ENCODE results near the gene OR4D2.

Gene OR4D2

DNA sequence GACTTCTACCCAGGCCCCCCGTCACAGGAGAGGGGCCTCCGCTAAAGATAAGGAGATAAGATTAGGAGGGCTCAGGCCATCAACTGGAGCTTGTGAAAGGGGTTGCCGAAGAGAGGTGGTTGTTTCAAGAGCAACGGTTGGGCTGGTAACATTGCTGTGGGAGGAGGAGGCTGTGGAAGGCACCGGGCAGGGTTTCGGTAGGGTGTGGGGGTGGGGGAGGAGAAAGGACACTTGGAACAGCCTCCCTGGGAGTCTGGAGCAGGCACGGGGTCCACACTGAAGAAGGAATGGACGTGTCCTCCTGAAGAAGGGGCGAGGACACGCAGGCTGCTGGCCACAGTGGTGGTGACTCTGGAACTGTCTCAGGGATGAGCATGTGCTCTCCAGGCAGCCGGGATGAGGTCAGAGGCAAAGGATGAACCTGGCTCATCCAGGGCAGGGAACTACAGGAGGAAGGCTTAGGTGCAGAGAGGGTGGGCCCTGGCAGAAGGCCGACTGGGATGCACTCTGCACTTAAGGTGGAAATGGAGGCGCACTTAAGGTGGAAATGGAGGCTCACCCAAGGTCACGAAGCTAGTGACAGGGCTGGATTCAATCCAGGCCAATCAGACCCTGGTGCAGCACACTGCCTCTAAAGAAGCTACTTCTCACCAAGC, 24.6 kb downstream of the OR4D2 start:
- DNase-seq (ENCODE audit: low read depth), result no peak
- TF ChIP-seq, protein P1, sequence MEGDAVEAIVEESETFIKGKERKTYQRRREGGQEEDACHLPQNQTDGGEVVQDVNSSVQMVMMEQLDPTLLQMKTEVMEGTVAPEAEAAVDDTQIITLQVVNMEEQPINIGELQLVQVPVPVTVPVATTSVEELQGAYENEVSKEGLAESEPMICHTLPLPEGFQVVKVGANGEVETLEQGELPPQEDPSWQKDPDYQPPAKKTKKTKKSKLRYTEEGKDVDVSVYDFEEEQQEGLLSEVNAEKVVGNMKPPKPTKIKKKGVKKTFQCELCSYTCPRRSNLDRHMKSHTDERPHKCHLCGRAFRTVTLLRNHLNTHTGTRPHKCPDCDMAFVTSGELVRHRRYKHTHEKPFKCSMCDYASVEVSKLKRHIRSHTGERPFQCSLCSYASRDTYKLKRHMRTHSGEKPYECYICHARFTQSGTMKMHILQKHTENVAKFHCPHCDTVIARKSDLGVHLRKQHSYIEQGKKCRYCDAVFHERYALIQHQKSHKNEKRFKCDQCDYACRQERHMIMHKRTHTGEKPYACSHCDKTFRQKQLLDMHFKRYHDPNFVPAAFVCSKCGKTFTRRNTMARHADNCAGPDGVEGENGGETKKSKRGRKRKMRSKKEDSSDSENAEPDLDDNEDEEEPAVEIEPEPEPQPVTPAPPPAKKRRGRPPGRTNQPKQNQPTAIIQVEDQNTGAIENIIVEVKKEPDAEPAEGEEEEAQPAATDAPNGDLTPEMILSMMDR (IDR thresholded peaks at IDR 0.05; ENCODE audit: control insufficient read depth, extremely low read depth, insufficient read depth), result no peak
- H3K4me3 ChIP-seq (ENCODE audit: low read depth, low read length), result no peak overlapping the region

DNA sequence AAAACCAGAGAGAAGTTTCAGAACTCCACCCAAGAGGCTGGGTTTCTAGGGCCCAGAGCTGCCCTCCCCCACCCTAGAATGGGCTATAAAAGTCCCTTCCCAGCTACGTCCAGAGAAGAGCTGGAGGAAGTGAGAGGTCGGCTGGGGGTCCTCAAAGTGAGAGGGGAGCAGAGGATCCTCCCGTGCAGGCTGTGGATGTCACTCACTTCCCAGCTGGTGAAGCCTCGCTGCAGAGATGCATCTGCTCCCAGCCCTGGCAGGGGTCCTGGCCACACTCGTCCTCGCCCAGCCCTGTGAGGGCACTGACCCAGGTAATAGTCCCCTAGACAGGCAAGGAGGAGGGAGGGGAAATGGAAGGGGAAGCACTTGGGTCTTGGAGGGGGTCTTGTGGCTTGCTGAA, 25.8 kb downstream of the OR4D2 start, which contains the start of gene EPX:
Gene EPX (plus strand): TSS at position 115 of the 400 bp plus-strand sequence. CDS start 121 bp downstream, at position 236.
- DNase-seq (ENCODE audit: low read depth), result no peak
- TF ChIP-seq, protein P1 (IDR thresholded peaks at IDR 0.05; ENCODE audit: control insufficient read depth, extremely low read depth, insufficient read depth), result no peak

DNA sequence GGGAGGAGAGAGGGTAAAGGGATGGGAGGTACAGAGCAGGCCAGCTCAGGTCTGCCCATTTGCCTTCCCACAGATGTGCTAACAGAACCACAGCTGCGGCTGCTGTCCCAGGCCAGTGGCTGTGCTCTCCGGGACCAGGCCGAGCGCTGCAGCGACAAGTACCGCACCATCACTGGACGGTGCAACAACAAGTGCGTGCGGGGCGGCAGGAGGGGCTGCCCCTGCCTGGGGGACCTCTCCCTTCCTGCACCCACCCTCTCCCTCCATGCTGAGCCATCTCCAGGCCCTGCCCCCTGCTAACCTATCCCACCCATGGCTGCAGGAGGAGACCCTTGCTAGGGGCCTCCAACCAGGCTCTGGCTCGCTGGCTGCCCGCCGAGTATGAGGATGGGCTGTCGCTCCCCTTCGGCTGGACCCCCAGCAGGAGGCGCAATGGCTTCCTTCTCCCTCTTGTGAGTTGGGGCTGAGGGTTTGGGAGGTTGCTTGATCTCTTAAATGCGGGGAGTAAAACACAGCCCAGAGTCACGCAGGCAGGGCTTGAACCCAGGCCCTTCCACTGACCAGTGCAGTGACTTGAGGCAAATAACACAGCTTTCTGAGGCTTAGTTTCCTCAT, 27.0 kb downstream of the OR4D2 start:
- DNase-seq (ENCODE audit: low read depth), result no peak
- TF ChIP-seq, protein P1 (IDR thresholded peaks at IDR 0.05; ENCODE audit: control insufficient read depth, extremely low read depth, insufficient read depth), result no peak
- H3K4me3 ChIP-seq (ENCODE audit: low read depth, low read length), result no peak overlapping the region

More for the DNA sequence above, 25.8 kb downstream of the OR4D2 start, which contains the start of gene EPX:
- H3K4me3 ChIP-seq (ENCODE audit: low read depth, low read length), result no peak within 1 kb of the TSS

DNA sequence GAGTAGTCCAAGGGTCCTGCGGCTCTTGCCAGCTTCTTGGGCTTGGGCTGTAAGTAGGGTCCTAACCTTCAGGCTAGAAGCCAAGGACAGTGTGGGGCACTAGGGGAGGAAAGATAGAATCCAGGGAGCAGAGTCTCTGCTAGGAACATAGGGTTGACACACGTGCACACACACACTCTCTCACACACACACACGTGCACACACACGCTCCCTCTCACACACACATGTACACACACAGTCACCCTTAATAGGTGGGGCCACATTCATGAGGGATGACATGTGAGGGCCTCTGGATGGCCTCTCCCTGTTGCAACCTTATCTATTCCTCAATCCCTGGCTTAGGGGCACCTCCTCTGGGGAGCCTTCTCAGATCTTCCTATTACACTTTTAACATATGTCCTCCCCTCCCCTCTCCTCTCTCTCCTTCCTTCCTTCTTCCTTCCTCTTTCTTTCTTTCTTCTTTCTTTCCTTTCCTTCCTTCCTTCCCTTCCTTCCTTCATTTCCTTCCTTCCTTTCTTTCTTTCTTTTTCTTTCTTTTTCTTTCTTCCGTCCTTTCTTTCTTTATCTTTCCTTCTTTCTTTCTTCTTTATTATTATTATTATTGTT, 28.8 kb downstream of the OR4D2 start:
- TF ChIP-seq, protein P1 (IDR thresholded peaks at IDR 0.05; ENCODE audit: control insufficient read depth, extremely low read depth, insufficient read depth), result no peak
- no peak overlapping the region for H3K4me3 ChIP-seq (ENCODE audit: low read depth, low read length)
- no peak for DNase-seq (ENCODE audit: low read depth)

DNA sequence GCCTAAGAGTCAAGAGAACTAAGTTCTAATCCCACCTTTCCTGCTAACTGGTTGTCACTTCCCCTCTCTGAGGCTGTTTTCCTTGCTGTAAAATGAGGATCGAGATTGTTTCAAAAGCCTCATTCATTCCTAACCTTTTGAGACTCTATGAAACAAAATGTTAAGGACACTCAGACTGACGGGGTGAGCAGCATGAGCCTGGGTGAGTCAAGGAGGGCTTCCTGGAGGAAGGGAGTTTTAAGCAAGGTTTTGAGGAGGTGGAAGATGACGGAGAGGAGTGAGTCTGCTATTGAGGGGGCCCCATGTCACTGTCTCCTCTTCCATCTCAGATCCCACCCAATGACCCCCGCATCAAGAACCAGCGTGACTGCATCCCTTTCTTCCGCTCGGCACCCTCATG, 29.8 kb downstream of the OR4D2 start:
- no peak overlapping the region for H3K4me3 ChIP-seq (ENCODE audit: low read depth, low read length)
- no peak for DNase-seq (ENCODE audit: low read depth)
- TF ChIP-seq, protein P1 (IDR thresholded peaks at IDR 0.05; ENCODE audit: control insufficient read depth, extremely low read depth, insufficient read depth), result no peak

DNA sequence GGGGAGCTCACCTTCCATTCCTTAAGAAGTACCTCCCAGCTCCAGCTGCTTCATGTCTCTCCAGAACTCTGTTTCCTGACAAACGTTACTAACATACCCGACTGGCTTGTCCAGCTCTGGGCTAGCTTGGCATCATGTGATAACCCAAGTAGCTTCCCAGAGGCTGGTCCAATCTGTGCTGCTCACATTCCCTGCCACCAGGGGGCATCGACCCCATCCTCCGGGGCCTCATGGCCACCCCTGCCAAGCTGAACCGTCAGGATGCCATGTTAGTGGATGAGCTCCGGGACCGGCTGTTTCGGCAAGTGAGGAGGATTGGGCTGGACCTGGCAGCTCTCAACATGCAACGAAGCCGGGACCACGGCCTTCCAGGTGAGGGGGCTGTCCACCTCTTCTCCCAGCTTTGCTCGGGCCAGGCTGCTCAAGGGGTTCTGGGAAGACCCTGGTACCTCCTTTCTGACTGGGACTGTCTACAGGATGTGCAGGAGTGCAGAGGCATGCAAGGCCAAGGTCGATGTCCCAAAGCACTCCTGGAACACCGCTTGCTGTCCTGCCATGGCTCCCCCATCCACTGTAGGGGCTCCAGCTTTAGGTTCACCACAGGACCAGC, 33.3 kb downstream of the OR4D2 start:
- no peak overlapping the region for H3K4me3 ChIP-seq (ENCODE audit: low read depth, low read length)
- TF ChIP-seq, protein P1 (IDR thresholded peaks at IDR 0.05; ENCODE audit: control insufficient read depth, extremely low read depth, insufficient read depth), result peak; percentile 63
- peak; percentile 71 for DNase-seq (ENCODE audit: low read depth)
